Glutamatergic neuron (in vitro differentiated cells): Measurements from ENCODE around the gene KIF3A. TPM values are rescaled to one million over a fixed set of nuclear protein-coding genes. Genes with fewer than 3 reads are reported as not detected.

Source experiments
- DNase-seq: peaks from one replicate; pipeline ENCODE4 v3.0.0; 2022
- H3K27ac Mint-ChIP-seq: one replicate; pipeline ENCODE4 v1.8.0; 2020; ENCODE audit warnings: mild to moderate bottlenecking, mixed read lengths, inconsistent platforms; ENCODE audit not compliant: unreplicated experiment
- H3K27me3 Mint-ChIP-seq: one replicate; pipeline ENCODE4 v1.8.0; 2020; ENCODE audit warnings: mild to moderate bottlenecking, moderate library complexity, mixed read lengths, inconsistent platforms; ENCODE audit not compliant: unreplicated experiment
- H3K36me3 Mint-ChIP-seq: one replicate; pipeline ENCODE4 v1.8.0; 2020; ENCODE audit warnings: mild to moderate bottlenecking, mixed read lengths, inconsistent platforms; ENCODE audit not compliant: unreplicated experiment
- H3K4me1 Mint-ChIP-seq: one replicate; pipeline ENCODE4 v1.8.0; 2020; ENCODE audit warnings: mild to moderate bottlenecking, low read depth, mixed read lengths, inconsistent platforms; ENCODE audit not compliant: unreplicated experiment
- H3K4me3 Mint-ChIP-seq: one replicate; pipeline ENCODE4 v1.8.0; 2020; ENCODE audit warnings: mild to moderate bottlenecking, mixed read lengths, inconsistent platforms; ENCODE audit not compliant: unreplicated experiment
- H3K9me3 Mint-ChIP-seq: one replicate; pipeline ENCODE4 v1.8.0; 2020; ENCODE audit warnings: mild to moderate bottlenecking, moderate library complexity, mixed read lengths, inconsistent platforms; ENCODE audit not compliant: unreplicated experiment
- CTCF ChIP-seq: fragments of 200-600 bp; sonication (generic); IDR thresholded peaks from one replicate; pipeline ENCODE4 v1.5.0; 2021; ENCODE audit not compliant: partially characterized antibody, unreplicated experiment
- total RNA-seq: library from RNA; stranded (reverse); fragmentation: NEBNext Ultra II Directional; extraction: Animal tissue kit (Norgen Biotek cat#: 25700); gene quantifications from one replicate; pipeline ENCODE4 v1.2.1, GENCODE V29; 2021; ENCODE audit not compliant: unreplicated experiment

The KIF3A gene
- total RNA-seq, 1 donor from 2014 or later, result 42.4 TPM

GRCh38 chr5:132771503-132771998 lies 34.2 kb upstream of the KIF3A start:
- Mint-ChIP-seq H3K4me1 (peaks cover 6% of the 10 kb centered on the region), H3K9me3 (peaks cover 3% of the 10 kb centered on the region), H3K27ac (no peak overlapping the region), H3K27me3 (peaks cover 14% of the 10 kb centered on the region), H3K4me3 (no peak overlapping the region), H3K36me3 (no peaks in the 10 kb centered on the region)
- no peak for DNase-seq
- no peak for TF ChIP-seq CTCF

- H3K27ac Mint-ChIP-seq, result no peak overlapping the region
- no peak overlapping the region for H3K4me3 Mint-ChIP-seq
- peaks cover 5% of the 10 kb centered on the region for H3K4me1 Mint-ChIP-seq
Observed at GRCh38 chr5:132770476-132771159, 33.3 kb upstream of the KIF3A start.

GRCh38 chr5:132768485-132768868 lies 31.1 kb upstream of the KIF3A start:
- Mint-ChIP-seq H3K4me3 (no peak overlapping the region), H3K27ac (no peak overlapping the region), H3K36me3 (no peaks in the 10 kb centered on the region), H3K4me1 (peaks cover 1% of the 10 kb centered on the region), H3K9me3 (peaks cover 4% of the 10 kb centered on the region), H3K27me3 (peaks cover 13% of the 10 kb centered on the region)
- DNase-seq, result no peak
- TF ChIP-seq CTCF, result no peak

More at GRCh38 chr5:132770476-132771159, 33.3 kb upstream of the KIF3A start:
- peaks cover 14% of the 10 kb centered on the region for H3K27me3 Mint-ChIP-seq
- peaks cover 3% of the 10 kb centered on the region for H3K9me3 Mint-ChIP-seq
- H3K36me3 Mint-ChIP-seq, result no peaks in the 10 kb centered on the region
- DNase-seq, result no peak
- TF ChIP-seq CTCF, result no peak

- peaks cover 13% of the 10 kb centered on the region for H3K27me3 Mint-ChIP-seq
- DNase-seq, result no peak
- TF ChIP-seq CTCF, result no peak
- no peak overlapping the region for H3K4me3 Mint-ChIP-seq
- H3K27ac Mint-ChIP-seq, result peak overlapping the region; percentile 25
- peaks cover 4% of the 10 kb centered on the region for H3K9me3 Mint-ChIP-seq
- no peaks in the 10 kb centered on the region for H3K4me1 Mint-ChIP-seq
- no peaks in the 10 kb centered on the region for H3K36me3 Mint-ChIP-seq
Observed at GRCh38 chr5:132767150-132767549, 29.8 kb upstream of the KIF3A start.

- Mint-ChIP-seq H3K9me3 (peaks cover 4% of the 10 kb centered on the region), H3K36me3 (no peaks in the 10 kb centered on the region), H3K4me1 (no peaks in the 10 kb centered on the region), H3K4me3 (no peak overlapping the region), H3K27me3 (peaks cover 13% of the 10 kb centered on the region), H3K27ac (peak overlapping the region; percentile 25)
- DNase-seq, result no peak
- TF ChIP-seq CTCF, result no peak
Observed at GRCh38 chr5:132766806-132767055, 29.4 kb upstream of the KIF3A start.
